Stimulated activated naive CD8-positive, alpha-beta T cell treated with anti-CD3 and anti-CD28 coated beads, Interleukin-15, amount 100 ng/mL, for 72 hours (primary cell): ENCODE data around the gene IER5L.
A peak's percentile ranks its signal among the peaks of the same experiment; 100 is the strongest.

Experiments
- ATAC-seq: fragments of 150-1000 bp; cut with Tn5 transposase; 2 replicates; pipeline ENCODE4 v1.10.0; 2021; ENCODE audit warnings: mild to moderate bottlenecking, moderate library complexity
- DNase-seq, 2 donors: peaks; one replicate each; pipeline ENCODE4 v3.0.0; 2021 to 2022
- H3K27ac Mint-ChIP-seq, 2 donors: one replicate each; pipeline ENCODE4 v1.8.0; 2022; ENCODE audit warnings: mild to moderate bottlenecking in 2 of 2, mixed read lengths in 2 of 2, moderate library complexity in 2 of 2
- H3K27me3 Mint-ChIP-seq: one replicate; pipeline ENCODE4 v1.8.0; 2022; ENCODE audit warnings: mixed read lengths
- H3K4me1 Mint-ChIP-seq: one replicate; pipeline ENCODE4 v1.8.0; 2022; ENCODE audit warnings: mild to moderate bottlenecking, mixed read lengths
- H3K4me3 Mint-ChIP-seq, 2 donors: one replicate each; pipeline ENCODE4 v1.8.0; 2022; ENCODE audit warnings: mild to moderate bottlenecking in 2 of 2, mixed read lengths in 2 of 2, moderate library complexity in 1 of 2
- H3K9me3 Mint-ChIP-seq, 2 donors: one replicate each; pipeline ENCODE4 v1.8.0; 2022; ENCODE audit warnings: mixed read lengths in 2 of 2

IER5L gene

GRCh38 chr9:129143031-129143927 lies 34.8 kb downstream of the IER5L start:
- no peaks in the 10 kb centered on the region for H3K27me3 Mint-ChIP-seq
- peak overlapping the region in 1 of 2 donors; percentile 42 for H3K27ac Mint-ChIP-seq
- peaks cover 55% of the 10 kb centered on the region for H3K4me1 Mint-ChIP-seq
- ATAC-seq (no peak), DNase-seq (peak; percentile 61 to 66)
- no peak overlapping the region for H3K4me3 Mint-ChIP-seq
- H3K9me3 Mint-ChIP-seq: no peaks in the 10 kb centered on the region

- no peaks in the 10 kb centered on the region for H3K27me3 Mint-ChIP-seq
- ATAC-seq (no peak), DNase-seq (peak in 1 of 2 donors; percentile 15)
- H3K9me3 Mint-ChIP-seq: no peaks in the 10 kb centered on the region
- peaks cover 55% of the 10 kb centered on the region for H3K4me1 Mint-ChIP-seq
- H3K4me3 Mint-ChIP-seq: peak overlapping the region in 1 of 2 donors; percentile 90
- no peak overlapping the region for H3K27ac Mint-ChIP-seq
Observed at GRCh38 chr9:129142138-129142935, 35.7 kb downstream of the IER5L start.

GRCh38 chr9:129141066-129142041 lies 36.7 kb downstream of the IER5L start:
- no peaks in the 10 kb centered on the region for H3K27me3 Mint-ChIP-seq
- ATAC-seq: no peak
- no peak for DNase-seq
- peak overlapping the region; percentile 81 to 90 for H3K4me3 Mint-ChIP-seq
- peak overlapping the region; percentile 92 to 95 for H3K27ac Mint-ChIP-seq
- H3K9me3 Mint-ChIP-seq: no peaks in the 10 kb centered on the region
- H3K4me1 Mint-ChIP-seq: peaks cover 55% of the 10 kb centered on the region

- ATAC-seq (peak; percentile 45), DNase-seq (peak in 1 of 2 donors; percentile 29)
- Mint-ChIP-seq H3K9me3 (no peaks in the 10 kb centered on the region), H3K4me3 (peak overlapping the region; percentile 81 to 90), H3K27me3 (no peaks in the 10 kb centered on the region), H3K27ac (peak overlapping the region; percentile 92 to 95), H3K4me1 (peaks cover 55% of the 10 kb centered on the region)
Observed at GRCh38 chr9:129140397-129141065, 37.5 kb downstream of the IER5L start.

- H3K4me3 Mint-ChIP-seq: peak overlapping the region; percentile 81 to 90
- H3K4me1 Mint-ChIP-seq: peaks cover 55% of the 10 kb centered on the region
- H3K27me3 Mint-ChIP-seq: no peaks in the 10 kb centered on the region
- peak; percentile 94 for ATAC-seq
- no peaks in the 10 kb centered on the region for H3K9me3 Mint-ChIP-seq
- peak overlapping the region; percentile 92 to 95 for H3K27ac Mint-ChIP-seq
- peak; percentile 75 to 87 for DNase-seq
Observed at GRCh38 chr9:129139993-129140396, 38.1 kb downstream of the IER5L start.

- peak; percentile 75 to 77 for DNase-seq
- H3K4me3 Mint-ChIP-seq: peak overlapping the region; percentile 81 to 90
- peak overlapping the region; percentile 92 to 95 for H3K27ac Mint-ChIP-seq
- peak; percentile 65 for ATAC-seq
- no peaks in the 10 kb centered on the region for H3K9me3 Mint-ChIP-seq
- peaks cover 55% of the 10 kb centered on the region for H3K4me1 Mint-ChIP-seq
- no peaks in the 10 kb centered on the region for H3K27me3 Mint-ChIP-seq
Observed at GRCh38 chr9:129139233-129139992, 38.6 kb downstream of the IER5L start.

GRCh38 chr9:129138476-129139232 lies 39.4 kb downstream of the IER5L start:
- ATAC-seq (no peak), DNase-seq (peak in 1 of 2 donors; percentile 5)

GRCh38 chr9:129138144-129138462 lies 40.0 kb downstream of the IER5L start:
- peaks cover 44% of the 10 kb centered on the region for H3K4me1 Mint-ChIP-seq
- DNase-seq (no peak), ATAC-seq (no peak)
- no peaks in the 10 kb centered on the region for H3K9me3 Mint-ChIP-seq
- H3K27ac Mint-ChIP-seq: no peak overlapping the region
- H3K4me3 Mint-ChIP-seq: no peak overlapping the region
- no peaks in the 10 kb centered on the region for H3K27me3 Mint-ChIP-seq

More at GRCh38 chr9:129138476-129139232, 39.4 kb downstream of the IER5L start:
- Mint-ChIP-seq H3K4me1 (peaks cover 48% of the 10 kb centered on the region), H3K27me3 (no peaks in the 10 kb centered on the region), H3K9me3 (no peaks in the 10 kb centered on the region), H3K4me3 (peak overlapping the region in 1 of 2 donors; percentile 90), H3K27ac (no peak overlapping the region)

- Mint-ChIP-seq H3K4me3 (no peak overlapping the region), H3K27me3 (no peaks in the 10 kb centered on the region), H3K27ac (peak overlapping the region in 1 of 2 donors; percentile 42), H3K9me3 (no peaks in the 10 kb centered on the region), H3K4me1 (peaks cover 38% of the 10 kb centered on the region)
- no peak for DNase-seq
- ATAC-seq: no peak
Observed at GRCh38 chr9:129137292-129138143, 40.5 kb downstream of the IER5L start.

- Mint-ChIP-seq H3K4me3 (no peak overlapping the region), H3K4me1 (peaks cover 37% of the 10 kb centered on the region), H3K9me3 (no peaks in the 10 kb centered on the region), H3K27me3 (no peaks in the 10 kb centered on the region), H3K27ac (no peak overlapping the region)
- ATAC-seq (no peak), DNase-seq (no peak)
Observed at GRCh38 chr9:129136446-129137035, 41.5 kb downstream of the IER5L start.

- DNase-seq: no peak
- no peak overlapping the region for H3K27ac Mint-ChIP-seq
- H3K9me3 Mint-ChIP-seq: no peaks in the 10 kb centered on the region
- no peak overlapping the region for H3K4me3 Mint-ChIP-seq
- ATAC-seq: no peak
- peaks cover 31% of the 10 kb centered on the region for H3K4me1 Mint-ChIP-seq
- H3K27me3 Mint-ChIP-seq: no peaks in the 10 kb centered on the region
Observed at GRCh38 chr9:129135476-129135875, 42.6 kb downstream of the IER5L start.

- DNase-seq: no peak
- Mint-ChIP-seq H3K4me3 (no peak overlapping the region), H3K9me3 (no peaks in the 10 kb centered on the region), H3K4me1 (peaks cover 14% of the 10 kb centered on the region), H3K27me3 (no peaks in the 10 kb centered on the region), H3K27ac (no peak overlapping the region)
- no peak for ATAC-seq
Observed at GRCh38 chr9:129133082-129133481, 45.0 kb downstream of the IER5L start.
